Measurements from ENCODE around the gene IKZF5. TPM values are rescaled to one million over a fixed set of nuclear protein-coding genes. Genes with fewer than 3 reads are reported as not detected.

Gene IKZF5
- total RNA-seq, 1 experiment from 2014 or later = 12.5 TPM

DNA sequence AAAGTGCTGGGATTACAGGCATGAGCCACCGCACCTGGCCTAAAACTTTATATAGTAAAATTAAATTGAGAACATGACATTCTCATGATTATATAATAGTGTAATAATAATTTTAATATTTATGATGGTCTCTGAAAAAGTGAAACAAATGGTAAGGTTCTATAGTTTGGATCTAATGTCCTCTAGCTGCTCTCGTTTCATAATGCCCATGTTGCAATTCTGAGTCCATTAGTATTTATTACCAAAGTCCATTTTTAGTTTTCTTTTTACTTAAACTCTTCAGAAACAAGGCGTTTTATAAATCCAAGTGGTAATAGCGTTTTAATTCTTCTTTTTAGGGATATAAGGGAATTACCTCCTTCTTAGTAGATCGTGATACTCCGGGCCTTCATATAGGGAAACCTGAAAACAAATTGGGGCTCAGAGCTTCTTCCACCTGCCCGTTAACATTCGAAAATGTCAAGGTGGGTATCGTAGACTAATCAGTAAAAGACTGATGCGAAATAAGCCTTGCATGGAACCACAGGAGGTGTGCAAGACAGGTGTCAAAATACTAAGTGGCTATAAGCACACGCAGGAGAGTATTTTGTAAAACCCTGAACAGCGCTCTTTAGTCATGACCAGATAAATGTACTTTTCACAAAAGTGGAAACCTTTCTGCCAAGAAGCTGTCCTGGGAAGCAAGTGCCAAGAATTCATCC lies 34.3 kb upstream of the IKZF5 start:
- H2BK12ac ChIP-seq (ENCODE audit: insufficient read length, low read depth, low read length) = no peak overlapping the region
- no peaks in the 10 kb centered on the region for H3K79me1 ChIP-seq (ENCODE audit: insufficient read depth, low read depth, low read length, poor library complexity, severe bottlenecking)
- no peak overlapping the region for H3K18ac ChIP-seq (ENCODE audit: insufficient read length, low read depth, low read length)
- no peak overlapping the region for H3K56ac ChIP-seq (ENCODE audit: insufficient read length, low read depth, low read length)
- no peak overlapping the region for H2AK5ac ChIP-seq (ENCODE audit: insufficient read length, low read length)
- H3K9ac ChIP-seq (ENCODE audit: extremely low read depth, insufficient read length, low read length) = no peak overlapping the region
- no peak overlapping the region for H4K5ac ChIP-seq (ENCODE audit: insufficient read length, low read depth, low read length)
- no peaks in the 10 kb centered on the region; the same call in 1 of the 2 replicates for H3K4me1 ChIP-seq (ENCODE audit: insufficient read depth, low read length)
- H3K14ac ChIP-seq (ENCODE audit: insufficient read depth, low read length) = no peak overlapping the region
- no peak overlapping the region for H3T11ph ChIP-seq (ENCODE audit: low read length)
- H3K4me2 ChIP-seq (ENCODE audit: insufficient read depth, insufficient read length, low read length) = no peak overlapping the region
- no peaks in the 10 kb centered on the region for H3K79me2 ChIP-seq (ENCODE audit: insufficient read depth, low read length)
- H4K8ac ChIP-seq (replicated peaks; ENCODE audit: insufficient read length, low read depth, low read length) = no peak overlapping the region
- no peak for DNase-seq
- H2BK5ac ChIP-seq (ENCODE audit: insufficient read length, low read length) = no peak overlapping the region
- Mint-ChIP-seq H3K36me3 (ENCODE audit: insufficient read depth in 1 of 3, low read depth in 3 of 3) (peaks cover 1 to 10% (median 3%) of the 10 kb centered on the region in 3 experiments; a peak in 3 of 7 replicates), H3K27me3 (ENCODE audit: low read depth) (no peaks in the 10 kb centered on the region), H3K27ac (no peak overlapping the region), H3K4me3 (no peak overlapping the region), H3K4me1 (peaks cover 9 to 19% of the 10 kb centered on the region in 2 experiments), H3K9me3 (no peaks in the 10 kb centered on the region)
- no peaks in the 10 kb centered on the region for H4K20me1 ChIP-seq (ENCODE audit: control insufficient read depth, insufficient read depth, insufficient read length)
- H3K23me2 ChIP-seq (ENCODE audit: insufficient read length, low read depth, low read length, poor library complexity, severe bottlenecking) = no peaks in the 10 kb centered on the region
- TF ChIP-seq, protein P1, sequence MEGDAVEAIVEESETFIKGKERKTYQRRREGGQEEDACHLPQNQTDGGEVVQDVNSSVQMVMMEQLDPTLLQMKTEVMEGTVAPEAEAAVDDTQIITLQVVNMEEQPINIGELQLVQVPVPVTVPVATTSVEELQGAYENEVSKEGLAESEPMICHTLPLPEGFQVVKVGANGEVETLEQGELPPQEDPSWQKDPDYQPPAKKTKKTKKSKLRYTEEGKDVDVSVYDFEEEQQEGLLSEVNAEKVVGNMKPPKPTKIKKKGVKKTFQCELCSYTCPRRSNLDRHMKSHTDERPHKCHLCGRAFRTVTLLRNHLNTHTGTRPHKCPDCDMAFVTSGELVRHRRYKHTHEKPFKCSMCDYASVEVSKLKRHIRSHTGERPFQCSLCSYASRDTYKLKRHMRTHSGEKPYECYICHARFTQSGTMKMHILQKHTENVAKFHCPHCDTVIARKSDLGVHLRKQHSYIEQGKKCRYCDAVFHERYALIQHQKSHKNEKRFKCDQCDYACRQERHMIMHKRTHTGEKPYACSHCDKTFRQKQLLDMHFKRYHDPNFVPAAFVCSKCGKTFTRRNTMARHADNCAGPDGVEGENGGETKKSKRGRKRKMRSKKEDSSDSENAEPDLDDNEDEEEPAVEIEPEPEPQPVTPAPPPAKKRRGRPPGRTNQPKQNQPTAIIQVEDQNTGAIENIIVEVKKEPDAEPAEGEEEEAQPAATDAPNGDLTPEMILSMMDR (conservative IDR thresholded peaks at IDR 0.05) = no peak
- H4K91ac ChIP-seq (ENCODE audit: insufficient read length, low read depth, low read length) = no peak overlapping the region
- no peak overlapping the region for H3K27ac ChIP-seq (ENCODE audit: insufficient read length, low read depth, low read length)
- no peaks in the 10 kb centered on the region for H3K9me3 ChIP-seq (ENCODE audit: control insufficient read depth, low read depth, low read length)
- no peak overlapping the region for H3K4ac ChIP-seq (ENCODE audit: low read depth, low read length)
- H2BK120ac ChIP-seq (ENCODE audit: low read depth, low read length, poor library complexity, severe bottlenecking) = no peak overlapping the region
- H2BK15ac ChIP-seq (ENCODE audit: low read depth, low read length) = no peak overlapping the region
- H3K23ac ChIP-seq (ENCODE audit: insufficient read length, low read depth, low read length) = no peak overlapping the region
- H2BK20ac ChIP-seq (ENCODE audit: low read depth, low read length, poor library complexity, severe bottlenecking) = no peak overlapping the region
- no peak overlapping the region for H2AFZ ChIP-seq (ENCODE audit: low read length)
- no CpG with 5 or more reads among the region's 12 CpGs for WGBS (ENCODE audit: extremely low coverage, insufficient read length, low lambda C conversion rate)
- H3K27me3 ChIP-seq (ENCODE audit: insufficient read depth, low read length) = no peaks in the 10 kb centered on the region

All from H9 (cell line).